Measurements from ENCODE around the gene IGFN1.
"Not testable (repeated sequence)": the region's sequence is repeated elsewhere in the genome, so short reads cannot be mapped to it uniquely, and the experiment has no call there.

The IGFN1 gene

GRCh38 chr1:201250326-201251011, 59.8 kb downstream of the IGFN1 start:
- DNase-seq = no peak

- DNase-seq = no peak
Observed at GRCh38 chr1:201251411-201251810, 60.8 kb downstream of the IGFN1 start.

- no peak for DNase-seq
Observed at GRCh38 chr1:201251851-201252430, 61.3 kb downstream of the IGFN1 start.

GRCh38 chr1:201252944-201253371, 62.3 kb downstream of the IGFN1 start:
- no peak for DNase-seq

GRCh38 chr1:201253411-201253810, 62.8 kb downstream of the IGFN1 start:
- no peak for DNase-seq

GRCh38 chr1:201253906-201254624, 63.4 kb downstream of the IGFN1 start:
- DNase-seq = no peak

- peak; percentile 38 for DNase-seq
Observed at GRCh38 chr1:201254625-201255478, 64.2 kb downstream of the IGFN1 start.

- no peak for DNase-seq
Observed at GRCh38 chr1:201255479-201256362, 65.1 kb downstream of the IGFN1 start.

- not testable (repeated sequence) for DNase-seq
Observed at GRCh38 chr1:201258132-201258531, 67.5 kb downstream of the IGFN1 start.

GRCh38 chr1:201258763-201259230, 68.2 kb downstream of the IGFN1 start:
- DNase-seq = no peak

GRCh38 chr1:201259476-201260235, 69.0 kb downstream of the IGFN1 start:
- DNase-seq = peak; percentile 71

- DNase-seq = no peak
Observed at GRCh38 chr1:201260236-201260590, 69.6 kb downstream of the IGFN1 start.

GRCh38 chr1:201260648-201261311, 70.2 kb downstream of the IGFN1 start:
- DNase-seq = no peak

- DNase-seq = peak; percentile 81
Observed at GRCh38 chr1:201261771-201262547, 71.3 kb downstream of the IGFN1 start.

GRCh38 chr1:201262963-201263608, 72.5 kb downstream of the IGFN1 start:
- no peak for DNase-seq

GRCh38 chr1:201264072-201264471, 73.4 kb downstream of the IGFN1 start:
- DNase-seq = no peak

- DNase-seq = no peak
Observed at GRCh38 chr1:201264554-201264953, 73.9 kb downstream of the IGFN1 start.

GRCh38 chr1:201265756-201266155, 75.1 kb downstream of the IGFN1 start:
- peak; percentile 60 for DNase-seq

- DNase-seq = no peak
Observed at GRCh38 chr1:201266276-201266675, 75.7 kb downstream of the IGFN1 start.
